Posterior cingulate gyrus (tissue), 11 donors: ENCODE data around the gene TMSB4X.
A peak's percentile ranks its signal among the peaks of the same experiment; 100 is the strongest.
"Not testable (repeated sequence)": the region's sequence is repeated elsewhere in the genome, so short reads cannot be mapped to it uniquely, and the experiment has no call there.

Experiments
- DNase-seq, 10 donors: peaks; one replicate each; pipeline versions ENCODE4 v3.0.0 to v3.0.0-alpha.2; 2020 to 2021; ENCODE audit warnings: mixed read lengths in 3 of 10
- intact Hi-C: fragments of 100-400 bp; cut with DNase I; formaldehyde crosslinking; loops from one replicate; pipeline ENCODE4 v1.15.1; 2023

TMSB4X gene

GRCh38 chrX:12974796-12975669, at the start of gene TMSB4X:
Gene TMSB4X, plus strand, starts transcription at chrX:12975110.
- DNase-seq, result peak; percentile 82 to 98 (median 88)
- intact Hi-C loops, result loop anchor here (5.0 to 10.0 kb wide), 2 partner anchors 120 to 672 kb away; no protein-coding TSS in a partner anchor

GRCh38 chrX:12929701-12930100, 45.2 kb upstream of the TMSB4X start:
- intact Hi-C loops, result no loop called here
- DNase-seq, result no peak

- DNase-seq, result no peak
- intact Hi-C loops, result no loop called here
Measured at GRCh38 chrX:12930150-12930549, 44.8 kb upstream of the TMSB4X start.

- intact Hi-C loops, result no loop called here
- no peak for DNase-seq
Measured at GRCh38 chrX:12932244-12932643, 42.7 kb upstream of the TMSB4X start.

- no peak for DNase-seq
- intact Hi-C loops, result no loop called here
Measured at GRCh38 chrX:12934850-12935249, 40.1 kb upstream of the TMSB4X start.

- intact Hi-C loops, result no loop called here
- DNase-seq, result no peak
Measured at GRCh38 chrX:12936947-12937346, 38.0 kb upstream of the TMSB4X start.

- DNase-seq, intact Hi-C loops: not testable (repeated sequence)
Measured at GRCh38 chrX:12940471-12940870, 34.4 kb upstream of the TMSB4X start.

- intact Hi-C loops, DNase-seq: not testable (repeated sequence)
Measured at GRCh38 chrX:12943592-12943991, 31.3 kb upstream of the TMSB4X start.

GRCh38 chrX:12944452-12944851, 30.5 kb upstream of the TMSB4X start:
- DNase-seq, intact Hi-C loops: not testable (repeated sequence)

- no peak for DNase-seq
- intact Hi-C loops, result no loop called here
Measured at GRCh38 chrX:12945494-12945893, 29.4 kb upstream of the TMSB4X start.

- intact Hi-C loops, result no loop called here
- no peak for DNase-seq
Measured at GRCh38 chrX:12946406-12946805, 28.5 kb upstream of the TMSB4X start.

GRCh38 chrX:12946838-12947544, 27.9 kb upstream of the TMSB4X start:
- DNase-seq, result peak in 6 of 10 donors; percentile 27 to 85 (median 40)
- intact Hi-C loops, result no loop called here

- intact Hi-C loops, result no loop called here
Measured at GRCh38 chrX:12947545-12948235, 27.2 kb upstream of the TMSB4X start.

GRCh38 chrX:12948495-12948894, 26.4 kb upstream of the TMSB4X start:
- intact Hi-C loops, result no loop called here
- no peak for DNase-seq

More at GRCh38 chrX:12947545-12948235, 27.2 kb upstream of the TMSB4X start:
- no peak for DNase-seq

GRCh38 chrX:12949205-12949926, 25.5 kb upstream of the TMSB4X start:
- intact Hi-C loops, result no loop called here
- no peak for DNase-seq

GRCh38 chrX:12949927-12950656, 24.8 kb upstream of the TMSB4X start:
- peak in 8 of 10 donors; percentile 53 to 92 (median 70) for DNase-seq
- intact Hi-C loops, result no loop called here

- intact Hi-C loops, result no loop called here
Measured at GRCh38 chrX:12950851-12951594, 23.9 kb upstream of the TMSB4X start.

GRCh38 chrX:12951595-12951975, 23.3 kb upstream of the TMSB4X start:
- no peak for DNase-seq
- intact Hi-C loops, result no loop called here

More at GRCh38 chrX:12950851-12951594, 23.9 kb upstream of the TMSB4X start:
- DNase-seq, result no peak

- DNase-seq, result no peak
- intact Hi-C loops, result no loop called here
Measured at GRCh38 chrX:12953420-12953819, 21.5 kb upstream of the TMSB4X start.
